SIG-M5 (cell line): ENCODE measurements around the gene HERC4.

Experiments used
- DNase-seq: peaks from one replicate; lab custom pipeline; 2025; lab: John Stamatoyannopoulos, UW

The HERC4 gene

DNA sequence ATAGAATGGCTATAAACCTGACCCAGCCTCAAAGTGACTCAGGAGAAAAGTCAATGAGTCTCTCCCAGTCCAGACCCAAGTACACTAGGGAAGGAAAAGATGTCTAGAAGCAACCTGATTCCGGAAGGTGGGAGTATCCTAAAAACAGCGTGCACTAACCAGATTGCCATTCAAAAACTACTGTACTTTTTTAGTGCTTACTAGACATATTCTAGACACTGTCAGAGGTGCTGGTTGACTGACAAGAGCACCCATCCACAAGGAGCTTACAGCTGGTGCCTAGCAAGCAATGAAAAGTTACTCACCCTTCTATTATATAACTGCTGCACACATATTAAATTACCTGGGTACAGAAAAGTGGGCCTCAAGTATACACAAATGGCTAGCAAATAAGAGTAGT lies 109.6 kb downstream of the HERC4 start:
- DNase-seq, result no peak

DNA sequence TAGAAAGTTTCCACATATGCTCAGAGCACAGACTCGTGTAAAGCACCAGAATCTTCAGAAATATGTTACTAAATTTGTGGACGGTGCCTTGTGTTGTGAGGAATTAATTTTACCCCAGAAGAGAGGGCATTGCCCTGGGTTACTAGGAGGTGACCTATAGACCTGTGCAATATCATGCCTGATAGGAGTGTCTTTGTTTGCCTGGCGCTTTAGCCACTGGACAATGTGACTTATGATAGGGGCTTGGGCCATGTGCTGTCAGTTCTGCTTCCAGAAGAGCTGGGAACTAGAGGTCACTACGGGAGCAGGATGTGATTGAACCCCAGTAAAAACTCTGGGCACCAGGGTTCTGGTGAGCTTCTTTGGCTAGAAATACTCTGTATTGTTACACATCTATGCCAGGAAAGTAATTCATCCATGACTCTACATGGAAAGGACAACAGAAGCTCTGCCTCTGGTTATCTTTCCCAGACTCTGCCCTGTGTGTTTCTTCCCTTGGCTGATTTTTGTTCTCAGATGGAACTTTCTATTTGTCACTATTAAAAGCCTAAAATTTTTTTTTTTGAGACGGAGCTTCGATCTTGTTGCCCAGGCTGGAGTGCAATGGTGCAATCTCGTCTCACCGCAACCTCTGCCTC lies 115.1 kb downstream of the HERC4 start:
- no peak for DNase-seq

DNA sequence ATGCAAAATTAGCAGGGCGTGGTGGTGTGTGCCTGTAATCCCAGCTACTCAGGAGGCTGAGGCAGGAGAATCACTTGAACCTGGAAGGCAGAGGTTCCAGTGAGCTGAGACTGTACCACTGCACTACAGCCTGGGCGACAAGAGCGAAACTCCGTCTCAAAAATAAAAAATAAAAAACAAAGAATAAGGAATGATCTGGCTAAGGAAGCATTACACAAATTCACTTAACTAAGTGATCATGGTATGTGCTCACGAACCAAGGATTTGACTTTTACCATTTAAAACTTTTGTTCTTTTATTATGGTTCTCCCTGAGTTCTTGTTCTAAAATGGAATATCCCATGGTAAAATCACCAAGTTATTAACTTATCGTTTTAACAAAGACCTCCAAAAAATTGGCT lies 119.5 kb downstream of the HERC4 start:
- DNase-seq, result no peak

DNA sequence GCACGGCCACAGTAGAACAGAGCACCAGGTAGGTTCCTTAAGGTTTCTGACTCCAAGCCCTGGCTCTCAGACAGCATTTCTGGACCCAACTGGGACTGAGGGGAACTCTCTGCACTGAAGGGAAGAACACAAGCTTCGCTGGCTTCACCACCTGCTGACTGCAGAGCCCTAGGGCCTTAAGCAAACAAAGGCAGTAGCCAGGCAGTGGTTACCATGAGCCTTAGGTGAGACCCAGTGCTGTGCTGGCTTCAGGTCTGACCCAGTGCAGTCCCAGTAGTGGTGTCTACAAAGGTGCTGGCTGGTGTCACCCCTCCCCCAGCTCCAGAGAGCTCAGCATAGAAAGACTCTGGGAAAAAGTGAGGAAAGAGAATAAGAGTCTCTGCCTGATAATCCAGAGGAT lies 131.2 kb downstream of the HERC4 start:
- no peak for DNase-seq

DNA sequence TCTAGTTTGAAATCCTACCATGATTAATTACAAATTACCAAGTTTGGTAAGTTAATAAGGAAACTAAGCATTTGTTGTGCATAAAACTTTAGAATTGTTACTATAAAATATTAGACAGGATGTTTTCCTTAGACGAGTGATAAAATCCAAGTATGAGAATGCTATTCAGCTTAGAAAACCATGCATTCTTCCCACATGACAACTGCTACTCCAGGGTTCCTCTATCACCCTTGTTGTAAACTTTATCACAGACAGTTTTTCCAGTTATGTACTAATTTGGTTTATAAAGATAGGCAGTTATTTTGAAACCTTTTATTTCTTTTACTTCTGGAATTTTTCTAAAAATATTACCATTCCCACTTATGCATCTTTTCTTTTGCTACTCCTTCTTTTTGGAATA lies 138.7 kb downstream of the HERC4 start:
- no peak for DNase-seq

DNA sequence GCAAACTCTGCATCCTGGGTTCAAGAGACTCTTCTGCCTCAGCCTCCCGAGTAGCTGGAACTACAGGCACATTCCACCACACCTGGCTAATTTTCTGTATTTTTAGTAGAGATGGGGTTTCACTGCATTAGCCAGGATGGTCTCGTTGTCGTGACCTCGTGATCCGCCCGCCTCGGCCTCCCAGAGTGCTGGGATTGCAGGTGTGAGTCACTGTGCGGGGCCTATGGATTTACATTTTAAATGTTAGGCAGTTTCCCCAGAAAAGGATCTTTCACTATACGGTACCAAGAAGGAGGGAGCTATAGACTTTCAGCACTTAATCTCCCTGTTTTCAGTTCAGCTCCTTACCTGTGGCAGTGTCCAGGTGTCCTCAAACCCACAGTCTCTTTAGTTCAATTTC lies 139.9 kb downstream of the HERC4 start:
- no peak for DNase-seq

DNA sequence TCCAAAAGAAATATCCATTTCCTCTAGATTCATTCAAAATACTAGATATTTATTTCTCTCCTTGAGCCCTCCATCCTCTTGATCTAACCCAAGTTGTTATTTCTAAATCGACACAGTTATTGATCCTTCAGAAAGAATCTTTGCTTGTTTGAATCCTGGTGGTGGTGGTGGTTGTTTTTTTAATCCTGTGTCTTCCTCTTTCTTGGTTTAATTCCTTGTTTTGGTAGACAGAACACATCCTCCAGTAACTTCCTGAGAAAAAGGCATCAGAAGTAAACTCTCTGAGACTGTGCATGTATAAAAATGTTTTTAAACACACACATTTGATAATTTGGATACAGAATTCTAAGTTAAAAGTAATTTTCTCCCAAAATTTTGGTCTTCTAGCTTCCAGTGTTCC lies 140.7 kb downstream of the HERC4 start:
- no peak for DNase-seq

DNA sequence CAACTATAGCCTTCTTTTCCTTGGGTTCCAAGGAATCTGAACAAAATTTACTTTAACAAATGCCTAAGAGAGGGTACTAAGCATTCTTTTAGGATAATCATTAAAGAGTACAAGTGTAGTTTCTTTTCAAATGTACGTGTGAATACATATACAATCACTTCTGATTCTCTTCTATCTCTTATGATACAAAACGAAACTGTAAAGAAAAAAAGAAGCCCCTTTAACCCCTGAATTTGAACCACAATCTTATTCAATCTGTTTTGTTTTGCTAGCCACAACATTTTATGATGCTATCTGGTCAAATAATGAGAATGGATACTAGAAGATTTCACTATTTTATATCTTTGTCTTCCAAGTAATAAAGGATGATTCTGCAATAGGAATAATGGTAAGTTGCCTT lies 141.9 kb downstream of the HERC4 start:
- no peak for DNase-seq

DNA sequence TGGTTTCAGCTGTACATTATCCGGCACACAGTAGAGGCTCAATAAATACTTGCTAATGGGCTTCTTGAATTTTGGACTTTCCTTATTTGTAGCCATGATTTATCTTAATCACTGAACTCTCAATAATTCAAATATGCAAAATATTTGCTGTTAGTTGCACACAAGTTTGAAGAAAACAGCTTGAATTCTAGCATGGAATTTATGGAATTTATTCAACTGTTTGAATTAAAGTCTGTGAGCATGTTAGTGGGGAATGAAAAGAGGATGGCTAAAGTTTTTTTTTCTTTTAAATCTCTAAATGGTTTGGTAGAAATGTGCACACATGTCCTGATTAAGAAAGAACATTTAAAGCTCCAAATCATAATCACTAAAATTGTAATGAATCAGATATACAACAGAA lies 148.1 kb downstream of the HERC4 start:
- no peak for DNase-seq

DNA sequence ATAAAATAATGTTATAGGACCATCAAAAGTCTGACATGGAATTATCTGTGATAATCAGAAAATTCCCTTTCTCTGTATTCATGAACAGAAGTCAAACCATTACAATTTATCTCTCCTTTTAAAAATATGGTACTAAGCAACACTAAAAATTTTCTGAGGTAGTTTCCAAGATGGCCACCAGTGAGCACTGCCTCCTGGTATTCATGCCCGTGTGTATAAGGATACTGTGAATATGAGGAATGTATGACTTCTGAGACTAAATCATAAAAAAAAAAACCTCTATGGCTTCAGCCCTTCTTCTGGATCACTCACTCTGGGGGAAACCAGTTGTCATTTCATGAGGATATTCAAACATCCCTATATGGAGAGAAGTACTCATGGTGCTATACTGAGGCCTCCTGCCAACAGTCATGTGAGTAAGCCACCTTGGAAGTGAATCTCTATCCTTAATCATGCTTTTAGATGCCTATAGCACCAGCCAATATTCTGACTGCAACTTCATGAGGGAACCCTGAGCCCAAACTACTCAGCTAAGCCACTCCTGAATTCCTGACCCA lies 149.6 kb downstream of the HERC4 start:
- no peak for DNase-seq

DNA sequence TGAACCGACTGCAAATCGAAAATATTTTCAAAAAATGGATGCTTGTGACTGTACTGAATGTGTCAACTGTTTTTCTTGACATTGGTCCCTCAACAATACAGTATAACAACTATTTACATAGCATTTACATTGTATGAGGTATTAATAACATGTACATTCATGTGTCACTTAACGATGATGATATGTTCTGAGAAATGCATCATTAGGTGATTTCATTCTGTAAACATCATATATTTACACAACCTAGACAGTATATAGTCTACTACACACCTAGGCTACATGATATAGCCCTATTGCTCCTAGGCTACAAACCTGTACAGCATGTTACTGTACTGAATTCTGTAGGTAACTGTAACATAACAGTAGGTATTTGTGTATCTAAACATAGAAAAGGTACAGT lies 150.9 kb downstream of the HERC4 start:
- DNase-seq, result no peak

DNA sequence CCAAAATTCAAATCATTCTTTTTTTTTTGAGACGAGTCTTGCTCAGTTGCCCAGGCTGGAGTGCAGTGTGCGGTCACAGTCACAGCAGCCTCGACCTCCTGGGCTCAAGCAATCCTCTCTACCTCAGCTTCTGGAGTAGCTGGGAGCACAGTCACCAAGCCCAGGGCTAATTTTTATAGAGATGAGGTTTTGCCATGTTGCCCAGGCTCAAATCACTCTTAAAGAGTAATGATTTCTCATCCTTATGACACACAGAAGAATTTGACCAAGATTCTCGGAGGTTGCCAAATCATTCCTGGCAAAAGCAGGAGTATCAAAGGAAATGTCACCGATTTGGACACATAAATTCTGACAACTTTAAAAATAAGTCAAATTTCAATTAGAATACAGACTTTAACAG lies 151.5 kb downstream of the HERC4 start:
- DNase-seq, result no peak

DNA sequence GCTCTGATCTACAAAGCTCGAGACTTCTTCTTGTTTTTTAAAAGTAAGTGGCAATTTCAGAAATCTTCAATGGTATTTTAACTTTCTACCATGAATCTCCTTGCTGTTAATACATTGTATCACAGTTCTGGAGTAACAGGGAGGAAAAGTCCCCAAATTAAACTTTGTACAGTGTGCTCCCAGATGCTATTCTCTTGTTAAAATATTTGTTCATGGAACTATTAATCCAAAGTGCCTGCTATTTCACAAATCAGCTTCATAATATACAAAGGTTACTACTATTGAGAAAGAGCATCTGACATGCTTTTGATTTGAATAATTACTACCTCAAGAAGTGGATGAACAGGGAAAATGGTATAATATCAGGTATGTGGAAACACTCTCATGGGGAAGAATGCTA lies 154.0 kb downstream of the HERC4 start:
- DNase-seq, result no peak

DNA sequence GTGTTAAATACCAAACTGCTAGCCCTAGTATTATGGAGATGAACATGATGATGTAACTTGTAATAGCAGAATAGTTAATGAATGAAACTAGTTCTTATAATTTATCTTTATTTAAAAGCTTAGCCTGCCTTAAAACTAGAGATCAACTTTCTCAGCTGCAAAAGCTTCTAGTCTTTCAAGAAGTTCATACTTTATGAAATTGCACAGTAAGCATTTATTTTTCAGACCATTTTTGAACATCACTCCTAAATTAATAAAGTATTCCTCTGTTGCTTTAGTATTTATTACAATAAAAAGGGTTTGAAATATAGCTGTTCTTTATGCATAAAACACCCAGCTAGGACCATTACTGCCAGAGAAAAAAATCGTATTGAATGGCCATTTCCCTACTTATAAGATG lies 157.4 kb downstream of the HERC4 start:
- DNase-seq, result no peak

DNA sequence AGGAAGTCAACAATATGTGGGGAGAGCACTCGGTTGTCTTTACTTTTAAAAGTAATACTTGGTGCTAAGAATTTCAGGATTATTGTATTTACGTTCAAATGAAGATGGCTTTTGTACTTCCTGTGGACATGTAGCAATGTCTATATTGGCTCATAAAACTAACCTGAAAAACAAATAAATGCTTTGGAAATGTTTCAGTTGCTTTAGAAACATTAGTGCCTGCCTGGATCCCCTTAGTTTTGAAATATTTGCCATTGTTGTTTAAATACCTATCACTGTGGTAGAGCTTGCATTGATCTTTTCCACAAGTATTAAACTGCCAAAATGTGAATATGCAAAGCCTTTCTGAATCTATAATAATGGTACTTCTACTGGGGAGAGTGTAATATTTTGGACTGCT lies 157.9 kb downstream of the HERC4 start:
- no peak for DNase-seq

DNA sequence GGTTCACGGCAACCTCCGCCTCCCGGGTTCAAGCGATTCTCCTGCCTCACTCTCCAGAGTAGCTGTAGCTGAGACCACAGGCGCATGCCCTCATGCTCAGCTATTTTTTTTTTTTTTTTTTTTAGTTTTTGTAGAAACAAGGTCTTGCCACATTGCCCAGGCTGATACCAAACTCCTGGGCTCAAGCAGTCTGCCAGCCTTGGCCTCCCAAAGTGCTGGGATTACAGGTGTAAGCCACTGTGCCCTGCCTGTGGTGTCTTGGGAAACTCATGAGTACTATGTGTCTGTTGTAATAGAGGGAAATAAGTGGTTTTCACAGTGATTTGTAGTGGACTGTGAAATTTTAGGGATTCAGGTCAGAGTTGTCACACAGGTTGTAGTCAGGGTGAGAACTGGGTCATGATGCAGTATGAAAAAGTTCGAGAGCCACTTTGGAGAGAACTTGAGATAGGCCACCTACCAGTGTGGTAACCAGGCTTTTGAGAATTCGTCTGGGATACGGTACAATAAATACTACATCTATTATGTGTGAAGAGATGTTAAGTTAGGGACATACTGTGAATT lies 160.2 kb downstream of the HERC4 start:
- DNase-seq, result no peak

DNA sequence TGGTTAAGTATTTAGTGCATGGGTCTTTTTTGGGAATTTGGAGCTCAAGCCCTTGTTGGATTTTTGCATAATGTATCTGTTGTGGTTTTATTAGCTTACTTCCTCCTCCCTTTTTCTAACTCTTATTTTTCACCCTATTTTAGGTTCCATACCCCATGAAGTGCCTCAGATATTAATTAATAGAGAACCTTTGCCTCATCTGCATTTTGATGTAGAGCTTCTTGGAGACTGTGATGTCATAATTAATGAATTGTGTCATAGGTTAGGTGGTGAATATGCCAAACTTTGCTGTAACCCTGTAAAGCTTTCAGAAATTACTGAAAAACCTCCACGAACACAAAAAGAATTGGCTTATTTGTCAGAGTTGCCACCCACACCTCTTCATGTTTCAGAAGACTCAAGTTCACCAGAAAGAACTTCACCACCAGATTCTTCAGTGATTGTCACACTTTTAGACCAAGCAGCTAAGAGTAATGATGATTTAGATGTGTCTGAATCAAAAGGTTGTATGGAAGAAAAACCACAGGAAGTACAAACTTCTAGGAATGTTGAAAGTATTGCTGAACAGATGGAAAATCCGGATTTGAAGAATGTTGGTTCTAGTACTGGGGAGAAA lies 162.6 kb downstream of the HERC4 start:
- DNase-seq, result no peak

DNA sequence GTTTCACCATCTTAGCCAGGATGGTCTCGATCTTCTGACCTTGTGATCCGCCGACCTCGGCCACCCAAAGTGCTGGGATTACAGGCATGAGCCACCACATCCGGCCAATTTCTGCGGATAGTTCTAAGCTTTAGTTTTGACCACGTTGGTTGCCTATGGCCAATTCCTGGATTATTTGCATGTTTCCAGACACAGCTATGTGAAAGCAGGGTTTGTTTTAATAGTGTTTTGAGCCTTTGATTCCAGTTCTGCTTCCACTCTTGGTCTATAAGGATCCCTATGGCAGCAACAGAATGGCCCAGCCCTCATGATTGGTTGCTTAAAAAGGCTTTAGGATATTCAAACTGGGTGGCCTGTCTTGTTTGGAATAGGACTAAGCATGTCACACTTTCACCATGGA lies 171.5 kb downstream of the HERC4 start:
- DNase-seq, result no peak

DNA sequence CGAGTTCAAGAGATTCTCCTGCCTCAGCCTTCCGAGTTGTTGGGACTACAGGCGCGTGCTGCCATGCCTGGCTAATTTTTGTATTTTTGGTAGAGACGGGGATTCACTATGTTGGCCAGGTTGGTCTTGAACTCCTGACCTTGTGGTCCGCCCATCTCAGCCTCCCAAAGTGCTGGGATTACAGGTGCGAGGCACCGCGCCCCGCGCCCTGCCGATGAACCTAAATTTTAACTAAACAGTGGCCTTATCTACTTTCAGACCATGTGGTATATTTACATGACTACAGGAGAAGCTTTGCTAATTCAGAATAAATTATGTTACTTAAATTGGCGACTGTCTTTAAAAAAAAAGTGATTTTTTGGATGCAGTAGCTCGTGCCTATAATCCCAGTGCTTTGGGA lies 181.4 kb downstream of the HERC4 start:
- DNase-seq, result no peak

DNA sequence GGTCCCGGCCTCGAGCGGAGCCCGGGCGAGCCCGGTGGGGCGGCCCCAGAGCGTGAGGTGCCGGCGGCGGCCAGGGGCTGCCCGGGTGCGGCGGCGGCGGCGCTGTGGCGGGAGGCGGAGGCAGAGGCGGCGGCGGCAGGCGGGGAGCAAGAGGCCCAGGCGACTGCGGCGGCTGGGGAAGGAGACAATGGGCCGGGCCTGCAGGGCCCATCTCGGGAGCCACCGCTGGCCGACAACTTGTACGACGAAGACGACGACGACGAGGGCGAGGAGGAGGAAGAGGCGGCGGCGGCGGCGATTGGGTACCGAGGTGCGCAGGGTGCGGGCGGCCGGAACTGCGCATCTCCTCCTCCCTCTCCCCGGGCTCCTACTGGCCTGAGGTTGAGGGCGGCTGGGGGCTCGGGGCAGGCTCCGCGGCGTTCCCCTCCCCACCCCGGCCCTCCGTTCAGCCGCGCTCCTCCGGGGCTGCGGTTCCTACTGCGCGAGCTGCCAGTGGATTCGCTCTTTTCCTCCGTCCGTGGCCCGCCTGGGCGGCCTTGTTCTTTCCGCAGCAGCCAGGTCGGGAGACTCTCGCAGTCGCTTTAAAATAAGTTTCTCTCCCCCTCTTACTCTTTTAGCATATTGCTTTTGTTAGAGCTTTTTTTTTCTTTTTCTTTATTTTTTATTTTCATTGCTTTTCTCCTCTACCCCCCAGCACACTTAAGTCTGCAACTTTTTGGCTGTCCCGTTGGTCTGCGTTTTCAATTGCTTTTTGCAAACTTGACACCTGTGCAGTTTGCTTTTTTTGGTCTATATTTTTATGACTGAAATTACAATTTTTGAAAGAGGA lies 190.0 kb downstream of the HERC4 start:
- DNase-seq, result peak; percentile 9

DNA sequence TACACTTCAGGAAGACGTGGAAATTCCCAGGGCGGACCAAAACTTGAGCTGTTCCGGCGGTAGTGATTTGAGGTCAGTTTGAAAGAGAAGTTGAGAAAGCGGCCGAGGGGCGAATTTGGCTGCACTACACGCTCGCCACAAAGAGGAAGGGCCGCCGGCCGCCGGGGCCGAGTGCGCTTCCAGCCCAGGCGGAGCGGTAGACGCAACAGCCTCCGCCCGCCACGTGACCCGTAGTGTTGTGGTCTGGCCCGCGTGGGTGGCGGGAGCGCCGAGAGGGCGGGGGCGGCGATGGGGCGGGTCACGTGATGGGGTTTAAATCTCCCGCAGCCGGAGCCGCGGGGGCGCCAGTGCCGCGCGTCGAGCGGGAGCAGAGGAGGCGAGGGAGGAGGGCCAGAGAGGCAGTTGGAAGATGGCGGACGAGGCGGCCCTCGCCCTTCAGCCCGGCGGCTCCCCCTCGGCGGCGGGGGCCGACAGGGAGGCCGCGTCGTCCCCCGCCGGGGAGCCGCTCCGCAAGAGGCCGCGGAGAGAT lies 190.7 kb downstream of the HERC4 start, which contains the start of gene SIRT1:
TSS of gene SIRT1 (plus strand) at position 344 of the 529 bp plus-strand sequence. CDS start at position 410, 66 bp downstream.
- no peak for DNase-seq

DNA sequence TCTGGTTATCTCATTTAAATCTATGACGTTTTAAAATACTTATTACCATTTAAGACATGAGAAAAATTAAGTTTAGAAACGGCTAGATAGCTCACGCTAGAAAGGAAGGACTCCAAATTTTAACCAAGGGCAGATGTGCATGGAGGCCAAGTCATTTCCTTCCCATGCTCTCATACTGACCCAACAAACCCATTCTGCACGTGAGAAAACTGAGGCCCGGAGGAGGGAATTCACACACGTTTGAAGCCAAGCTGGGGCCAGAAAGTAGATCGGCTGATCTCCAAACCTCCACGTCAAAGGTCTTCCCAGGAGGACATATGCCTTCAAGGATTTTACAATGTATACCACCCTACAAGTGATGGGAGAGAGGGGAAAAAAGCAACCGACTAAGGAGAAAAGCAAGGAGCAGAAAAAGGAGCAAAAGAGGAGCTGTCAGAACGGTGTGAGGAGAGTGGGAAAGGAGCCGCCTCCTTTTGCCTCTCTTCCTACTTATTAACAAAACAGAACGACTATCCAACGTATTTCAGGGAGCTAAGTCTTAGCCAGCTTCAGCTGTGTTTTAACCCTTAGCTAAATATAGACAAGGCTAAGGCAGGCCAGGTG lies 191.3 kb downstream of the HERC4 start:
- DNase-seq, result no peak
